HK-2 (cell line): Measurements from ENCODE around the gene INTS6.

Experiments
- DNase-seq: peaks from one replicate; pipeline ENCODE4 v3.0.0-alpha.2; 2018; ENCODE audit not compliant: unreplicated experiment

Gene INTS6

GRCh38 chr13:51405176-51405575 lies 47.7 kb downstream of the INTS6 start:
- DNase-seq: no peak

GRCh38 chr13:51397262-51397941 lies 55.4 kb downstream of the INTS6 start:
- no peak for DNase-seq

GRCh38 chr13:51396352-51396751 lies 56.5 kb downstream of the INTS6 start:
- DNase-seq: no peak

GRCh38 chr13:51394724-51395123 lies 58.1 kb downstream of the INTS6 start:
- DNase-seq: no peak

GRCh38 chr13:51385114-51385513 lies 67.7 kb downstream of the INTS6 start:
- no peak for DNase-seq

GRCh38 chr13:51380269-51380668 lies 72.6 kb downstream of the INTS6 start:
- no peak for DNase-seq

GRCh38 chr13:51373451-51373850 lies 79.4 kb downstream of the INTS6 start:
- no peak for DNase-seq

- no peak for DNase-seq
These were observed 81.0 kb downstream of the INTS6 start for GRCh38 chr13:51371768-51372399.

GRCh38 chr13:51370811-51371210 lies 82.0 kb downstream of the INTS6 start:
- no peak for DNase-seq

GRCh38 chr13:51370116-51370515 lies 82.7 kb downstream of the INTS6 start:
- DNase-seq: no peak

- no peak for DNase-seq
These were observed 88.3 kb downstream of the INTS6 start for GRCh38 chr13:51364404-51365008.

- no peak for DNase-seq
These were observed 89.2 kb downstream of the INTS6 start for GRCh38 chr13:51363625-51364024.

GRCh38 chr13:51361106-51361505 lies 91.7 kb downstream of the INTS6 start:
- no peak for DNase-seq

- DNase-seq: no peak
These were observed 92.3 kb downstream of the INTS6 start for GRCh38 chr13:51360489-51360888.

GRCh38 chr13:51359352-51359751 lies 93.5 kb downstream of the INTS6 start:
- DNase-seq: no peak

- DNase-seq: no peak
These were observed 94.8 kb downstream of the INTS6 start for GRCh38 chr13:51357928-51358595.

GRCh38 chr13:51355217-51355616 lies 97.6 kb downstream of the INTS6 start:
- no peak for DNase-seq

GRCh38 chr13:51349016-51349415 lies 103.8 kb downstream of the INTS6 start:
- DNase-seq: no peak

GRCh38 chr13:51348069-51348967 lies 104.5 kb downstream of the INTS6 start:
- DNase-seq: no peak

- no peak for DNase-seq
These were observed 105.7 kb downstream of the INTS6 start for GRCh38 chr13:51347099-51347498.

GRCh38 chr13:51346397-51346796 lies 106.4 kb downstream of the INTS6 start:
- no peak for DNase-seq

- DNase-seq: no peak
These were observed 109.4 kb downstream of the INTS6 start for GRCh38 chr13:51343475-51343874.
